Inflammatory macrophage treated with lipopolysaccharide for 4 hours (primary cell): ENCODE results near the gene IGFLR1.
"Not testable (repeated sequence)": the region's sequence is repeated elsewhere in the genome, so short reads cannot be mapped to it uniquely, and the experiment has no call there.

Source experiments
- DNase-seq: peaks from one replicate; pipeline ENCODE4 v3.0.0-alpha.2; 2020

IGFLR1 gene

DNA sequence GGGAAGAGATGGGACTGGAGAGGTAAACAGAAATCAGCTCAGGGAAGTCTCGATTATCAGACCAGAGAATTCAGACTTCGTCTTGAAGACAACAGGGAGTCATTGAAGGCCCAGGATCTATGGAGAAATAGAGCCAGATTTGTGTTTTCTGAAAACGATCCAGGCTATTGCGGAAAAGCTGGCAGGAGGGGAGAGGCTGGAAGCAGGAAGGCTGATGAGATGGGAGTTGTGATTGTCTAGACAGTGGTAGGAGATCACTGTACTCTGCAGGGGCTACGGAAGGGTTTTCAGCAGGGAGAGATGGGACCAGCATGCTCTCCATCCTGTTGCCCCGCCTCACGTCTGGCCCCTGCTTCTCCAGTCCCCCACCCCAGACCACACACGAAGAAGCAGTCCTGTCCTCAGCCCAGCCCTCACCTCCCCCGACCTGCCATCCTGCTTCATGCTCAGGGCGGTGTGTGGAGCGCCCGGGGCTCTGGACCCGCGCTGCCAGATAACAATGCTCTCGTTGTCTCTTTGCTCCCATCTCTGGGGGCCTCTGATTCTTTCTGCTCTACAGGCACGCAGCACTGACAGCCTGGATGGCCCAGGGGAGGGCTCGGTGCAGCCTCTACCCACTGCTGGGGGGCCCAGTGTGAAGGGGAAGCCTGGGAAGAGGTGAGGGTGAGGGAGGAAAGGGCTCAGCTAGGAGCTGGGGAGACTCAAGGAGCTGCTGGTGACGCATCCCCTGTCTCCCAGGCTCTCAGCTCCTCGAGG lies 35.0 kb upstream of the IGFLR1 start:
- no peak for DNase-seq

DNA sequence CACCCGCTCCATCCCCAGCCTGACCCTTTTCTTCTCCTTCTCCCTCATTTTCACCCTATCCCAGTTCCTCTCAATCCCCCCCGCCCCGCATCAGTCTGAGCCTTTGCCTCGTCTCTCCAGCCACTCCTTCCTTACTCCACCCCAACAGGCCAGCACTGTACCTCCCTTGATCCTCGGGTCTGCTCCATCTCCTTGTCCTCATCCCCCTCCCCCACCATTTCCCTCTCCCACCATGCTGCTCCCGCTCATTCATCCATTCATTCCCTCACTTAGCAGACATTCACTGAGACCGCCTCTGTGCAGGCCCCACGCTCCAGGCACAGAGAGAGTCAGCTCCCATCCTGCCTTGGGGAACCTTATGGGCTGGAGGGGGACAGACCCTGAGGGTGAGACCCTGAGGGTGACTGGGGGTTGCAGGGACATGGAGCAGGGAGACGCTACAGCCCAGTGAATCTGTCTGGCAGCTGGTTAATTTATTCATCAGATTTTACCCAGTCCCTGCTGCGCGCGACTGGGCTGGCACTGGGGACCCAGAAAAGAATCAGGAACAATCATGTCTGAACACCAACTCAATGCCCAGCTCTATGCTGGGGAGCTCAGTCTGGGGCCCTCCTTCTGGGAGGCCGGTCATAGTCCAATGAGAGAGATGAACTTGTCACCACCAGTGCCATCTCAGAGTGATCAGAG lies 34.0 kb upstream of the IGFLR1 start:
- DNase-seq = no peak

DNA sequence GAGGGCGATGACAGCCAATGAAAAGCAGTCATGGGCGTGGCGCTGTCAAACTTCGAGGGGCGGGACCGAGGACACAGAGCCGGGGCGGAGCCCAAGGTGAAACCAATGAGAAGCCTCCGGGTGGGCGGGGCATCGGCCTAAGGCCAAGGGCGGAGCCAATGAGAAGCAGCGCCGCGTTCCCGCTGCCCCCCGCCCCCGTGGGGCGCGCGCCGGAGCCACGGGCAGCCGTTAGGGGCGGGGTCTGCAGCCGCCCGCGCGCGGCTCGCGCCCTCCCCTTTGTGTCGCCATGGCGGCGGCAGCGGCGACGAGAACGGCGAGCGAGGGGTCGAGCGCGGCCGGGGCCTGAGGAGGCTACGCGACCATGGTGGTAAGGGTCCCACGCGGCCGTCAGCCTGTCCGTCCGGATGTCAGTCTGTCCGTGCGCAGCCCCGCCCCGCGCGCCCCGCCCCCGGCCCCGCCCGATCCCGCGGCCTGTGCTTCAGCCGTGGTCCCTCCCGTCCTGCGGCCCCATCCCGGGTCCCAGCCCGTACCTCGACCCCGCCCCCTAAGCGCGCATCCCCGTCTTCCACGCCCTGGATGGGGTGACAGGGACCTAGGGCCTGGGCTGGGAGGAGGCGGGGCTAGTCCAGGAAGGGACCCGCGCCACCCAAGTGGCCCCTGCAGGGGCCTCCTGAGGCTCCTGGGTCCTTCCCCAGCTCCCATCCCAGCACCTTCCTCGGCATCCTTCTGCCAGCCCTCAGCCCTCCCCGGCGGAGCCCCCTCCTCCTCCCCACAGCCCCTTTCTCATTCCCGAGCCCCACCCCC lies 33.2 kb upstream of the IGFLR1 start, which contains the start of gene ARHGAP33:
Gene ARHGAP33 (plus strand): TSS at position 267 of the 804 bp plus-strand sequence. CDS start 95 bp downstream, at position 362.
- DNase-seq = peak; percentile 99

DNA sequence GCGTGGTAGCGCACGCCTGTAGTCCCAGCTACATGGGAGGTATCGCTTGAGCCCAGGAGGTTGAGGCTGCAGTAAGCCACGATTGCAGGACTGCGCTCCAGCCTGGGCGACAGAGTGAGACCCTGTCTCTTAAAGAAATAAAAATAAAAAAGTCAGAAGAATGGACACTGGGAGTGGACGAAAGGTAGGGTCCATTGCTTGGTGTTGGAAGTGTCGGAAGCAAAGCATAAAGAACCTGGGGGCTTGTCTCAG lies 32.7 kb upstream of the IGFLR1 start:
- no peak for DNase-seq

DNA sequence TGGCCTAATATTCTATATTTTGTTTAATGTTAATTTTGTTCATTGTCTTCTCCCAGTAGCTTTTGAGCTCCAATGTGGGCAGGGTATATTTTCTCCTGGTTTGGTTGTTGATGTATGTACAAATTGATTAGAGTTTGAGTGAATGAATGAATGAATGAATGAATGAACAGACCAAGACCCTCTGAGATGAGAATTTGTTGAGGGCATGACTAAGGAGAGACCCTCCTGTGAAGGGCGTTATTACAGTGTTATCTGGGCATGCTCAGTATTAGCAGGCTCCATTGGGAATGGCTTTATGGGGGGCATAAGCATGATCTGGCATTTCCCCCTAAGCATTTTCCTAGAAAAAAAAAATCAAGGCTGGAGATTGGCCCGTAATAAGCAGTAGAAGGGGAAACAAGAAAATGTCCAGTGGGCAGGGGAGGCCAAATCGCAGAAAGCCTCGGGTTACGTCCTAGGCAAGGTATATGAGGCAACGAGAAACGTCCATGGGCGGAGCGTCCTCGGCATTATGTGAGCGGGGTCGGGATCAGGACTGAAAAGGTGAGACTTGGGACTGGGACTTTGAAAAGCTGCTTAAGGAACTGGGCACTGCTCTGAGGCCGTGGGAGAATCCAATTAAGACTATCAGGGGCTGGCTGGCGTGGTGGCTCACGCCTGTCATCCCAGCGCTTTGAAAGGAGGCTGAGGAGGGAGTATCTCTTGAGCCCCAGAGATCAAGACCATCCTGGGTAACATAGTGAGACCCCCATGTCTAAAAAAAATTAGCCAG lies 32.2 kb upstream of the IGFLR1 start:
- no peak for DNase-seq

DNA sequence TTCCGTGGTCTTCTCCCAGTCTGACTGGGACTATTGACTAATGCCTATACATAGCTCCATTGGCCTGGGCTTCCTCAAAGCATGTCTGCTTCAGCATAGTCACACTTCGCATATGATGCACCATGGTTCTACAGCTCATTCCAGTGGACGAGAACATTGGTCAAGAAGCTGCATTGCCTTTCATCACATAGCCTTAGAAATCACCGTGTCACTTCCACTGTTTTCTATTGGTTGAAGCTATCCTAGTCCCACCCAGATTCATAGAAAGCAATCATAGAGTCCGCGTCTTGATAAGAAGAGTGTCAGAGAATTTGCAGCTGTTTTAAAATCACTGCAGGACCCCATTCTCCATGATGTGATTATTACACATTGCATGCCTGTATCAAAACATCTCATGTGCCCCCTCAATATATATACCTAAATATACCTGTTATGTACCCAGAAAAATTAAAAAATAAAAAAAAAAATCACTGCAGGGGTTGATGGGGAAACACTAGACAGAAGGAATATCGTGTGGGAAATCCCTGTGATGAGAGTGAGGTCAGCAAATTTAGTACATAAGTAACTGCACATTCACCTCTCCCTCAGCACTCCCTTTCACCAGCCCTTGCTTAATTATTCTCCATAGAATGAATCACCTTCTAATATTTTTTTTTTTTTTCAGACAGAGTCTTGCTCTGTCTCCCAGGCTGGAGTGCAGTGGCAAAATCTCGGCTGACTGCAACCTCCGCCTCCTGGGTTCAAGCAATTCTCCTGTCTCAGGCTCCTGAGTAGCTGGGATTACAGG lies 31.0 kb upstream of the IGFLR1 start:
- peak; percentile 42 for DNase-seq

DNA sequence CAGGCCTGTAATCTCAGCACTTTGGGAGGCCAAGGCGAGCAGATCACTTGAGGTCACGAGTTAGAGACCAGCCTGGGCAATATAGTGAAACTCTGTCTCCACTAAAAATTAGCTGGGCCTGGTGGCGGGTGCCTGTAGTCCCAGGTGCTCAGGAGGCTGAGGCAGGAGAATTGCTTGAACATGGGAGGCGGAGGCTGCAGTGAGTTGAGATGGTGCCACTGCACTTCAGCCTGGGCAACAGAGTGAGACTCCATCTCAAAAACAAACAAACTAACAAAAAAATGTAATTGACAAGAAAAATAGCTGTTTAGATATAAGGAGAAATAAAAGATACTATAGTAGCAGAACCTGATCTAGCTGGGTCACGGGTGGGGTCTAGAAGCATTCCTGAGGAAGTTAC lies 30.1 kb upstream of the IGFLR1 start:
- DNase-seq = not testable (repeated sequence)

DNA sequence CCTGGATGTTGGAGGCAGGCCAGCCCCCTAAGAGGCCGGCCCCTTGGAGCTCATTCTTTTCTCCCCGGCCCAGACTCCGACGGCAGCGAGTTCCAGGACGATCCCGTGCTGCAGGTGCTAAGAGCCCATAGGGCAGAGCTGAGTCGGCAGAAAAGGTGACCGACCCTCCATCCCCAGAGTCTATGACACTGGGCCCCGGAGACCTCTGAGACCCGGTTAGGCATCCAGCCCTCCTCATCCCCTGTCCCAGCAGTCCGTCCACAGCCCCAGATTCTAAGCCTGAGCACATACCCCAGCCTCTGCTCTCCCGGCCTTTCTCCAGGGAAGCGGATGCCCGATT lies 25.8 kb upstream of the IGFLR1 start:
- no peak for DNase-seq

DNA sequence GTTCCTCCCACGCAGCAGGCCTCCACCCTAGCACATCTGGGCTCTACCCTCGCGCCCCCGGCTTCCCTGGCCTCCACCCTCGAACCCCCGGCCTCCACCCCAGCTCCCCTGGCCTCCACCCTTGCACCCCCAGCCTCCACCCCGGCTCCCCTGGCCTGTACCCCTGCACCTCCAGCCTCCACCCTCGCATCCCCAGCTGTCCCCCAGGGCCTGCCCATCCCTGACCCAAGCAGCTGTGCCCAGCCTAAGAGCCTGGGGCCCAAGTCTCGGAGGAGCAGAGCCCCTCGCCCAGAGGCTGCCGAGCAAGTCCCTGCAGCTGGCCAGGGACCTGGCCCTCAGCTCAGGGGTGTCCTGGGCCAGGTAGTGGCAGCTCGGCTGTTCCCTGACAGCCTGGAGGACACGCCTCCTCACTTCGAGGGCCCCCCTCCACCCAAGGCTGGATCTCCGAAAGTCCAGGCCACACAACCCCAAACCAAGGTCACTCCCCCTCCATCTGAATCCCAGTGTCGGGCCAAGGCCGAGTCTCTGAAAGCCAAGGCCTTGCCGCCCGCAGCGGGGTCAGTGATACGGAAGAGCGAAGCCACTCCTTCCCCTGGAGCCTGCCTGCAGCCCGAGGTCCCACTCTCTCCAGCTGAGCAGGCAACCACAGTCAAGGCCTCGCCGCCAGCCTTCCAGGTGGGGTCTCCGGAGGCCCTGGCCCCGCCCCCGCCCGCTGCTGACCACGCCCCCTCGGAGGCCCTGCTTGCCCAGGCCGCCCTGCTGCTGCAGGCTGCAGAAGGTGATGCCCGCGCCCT lies 25.2 kb upstream of the IGFLR1 start:
- no peak for DNase-seq

DNA sequence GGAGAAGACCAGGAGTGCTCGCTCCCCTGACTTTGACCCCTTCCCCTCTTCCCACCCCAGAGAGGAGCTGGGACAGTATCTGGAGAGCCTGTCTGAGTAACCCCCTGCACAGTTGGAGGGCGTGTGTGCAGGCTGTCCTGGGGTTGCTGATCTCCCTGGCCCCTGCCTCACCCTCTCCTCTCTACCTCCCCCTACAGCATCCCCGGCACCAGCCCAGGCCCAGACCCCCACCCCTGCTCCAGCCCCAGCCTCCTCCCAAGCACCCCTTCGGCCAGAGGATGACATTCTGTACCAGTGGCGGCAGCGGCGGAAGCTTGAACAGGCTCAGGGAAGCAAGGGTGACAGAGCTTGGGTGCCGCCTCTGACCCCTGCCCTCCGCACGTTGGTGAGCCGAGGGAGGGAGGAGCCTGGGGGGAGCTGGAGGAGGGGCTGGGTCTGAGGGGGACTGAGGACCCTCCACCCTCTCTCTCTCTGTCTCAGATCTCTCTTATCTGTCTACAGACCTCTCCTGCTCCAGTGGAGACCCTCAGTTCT lies 24.4 kb upstream of the IGFLR1 start:
- DNase-seq = no peak

DNA sequence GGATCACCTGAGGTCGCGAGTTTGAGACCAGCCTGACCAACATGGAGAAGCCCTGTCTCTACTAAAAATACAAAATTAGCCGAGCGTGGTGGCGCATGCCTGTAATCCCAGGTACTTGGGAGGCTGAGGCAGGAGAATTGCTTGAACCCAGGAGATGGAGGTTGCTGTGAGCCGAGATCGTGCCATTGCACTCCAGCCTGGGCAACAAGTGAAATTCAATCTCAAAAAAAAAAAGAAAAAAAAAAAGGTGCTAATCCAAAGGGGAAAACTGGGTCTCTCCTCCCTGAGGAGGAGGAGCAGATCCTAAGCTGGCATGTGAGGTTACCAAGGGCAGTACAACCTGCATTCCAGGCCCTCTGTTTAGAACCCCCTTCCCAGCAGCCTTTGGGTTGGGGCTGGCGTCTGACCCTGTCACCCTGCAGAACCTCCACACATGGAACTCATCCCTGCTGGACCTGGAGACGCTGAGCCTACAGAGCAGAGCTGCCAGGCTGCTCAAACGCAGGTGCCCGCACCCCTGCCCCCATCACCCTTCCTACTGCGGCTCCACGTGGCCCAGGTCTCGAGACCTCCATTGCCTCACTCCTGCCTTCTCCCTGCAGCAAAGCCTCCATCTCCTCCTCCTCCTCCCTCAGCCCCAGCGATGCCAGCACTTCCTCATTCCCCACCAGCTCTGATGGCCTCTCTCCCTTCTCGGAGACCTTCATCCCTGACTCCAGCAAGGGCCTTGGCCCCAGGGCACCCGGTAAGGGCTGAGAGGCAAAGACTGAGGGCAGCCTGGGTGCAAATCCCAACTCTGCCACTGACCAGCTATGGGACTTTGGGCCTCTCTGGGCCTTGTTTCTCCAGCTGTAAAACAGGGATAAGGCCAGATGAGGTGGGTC lies 22.4 kb upstream of the IGFLR1 start:
- no peak for DNase-seq

DNA sequence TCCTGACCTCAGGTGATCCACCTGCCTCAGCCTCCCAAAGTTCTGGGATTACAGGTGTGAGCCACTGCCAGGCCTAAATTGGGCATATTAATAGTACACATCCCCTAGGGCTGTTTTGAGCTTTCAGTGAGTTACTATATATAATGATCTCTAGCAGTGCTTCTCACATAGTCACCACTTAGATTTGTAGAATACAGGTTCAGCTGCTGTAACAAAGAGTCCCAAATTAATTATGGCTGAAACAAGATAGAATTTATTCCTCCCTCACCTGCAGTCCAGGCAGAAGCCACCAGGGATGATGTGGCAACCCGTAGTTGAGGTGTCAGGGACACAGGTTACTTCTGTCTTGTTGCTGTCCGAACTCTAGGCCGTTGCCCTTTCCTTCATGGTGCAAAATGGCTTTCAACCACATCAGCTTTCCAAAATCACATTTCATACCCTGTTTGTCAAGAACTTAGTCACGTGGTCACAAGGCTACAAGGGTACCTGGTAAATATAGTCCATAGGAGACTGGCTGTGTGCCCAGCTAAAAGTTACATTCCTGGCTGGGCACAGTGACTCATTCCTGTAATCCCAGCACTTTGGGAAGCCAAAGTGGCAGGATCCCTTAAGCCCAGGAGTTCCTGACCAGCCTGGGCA lies 18.6 kb upstream of the IGFLR1 start:
- no peak for DNase-seq

DNA sequence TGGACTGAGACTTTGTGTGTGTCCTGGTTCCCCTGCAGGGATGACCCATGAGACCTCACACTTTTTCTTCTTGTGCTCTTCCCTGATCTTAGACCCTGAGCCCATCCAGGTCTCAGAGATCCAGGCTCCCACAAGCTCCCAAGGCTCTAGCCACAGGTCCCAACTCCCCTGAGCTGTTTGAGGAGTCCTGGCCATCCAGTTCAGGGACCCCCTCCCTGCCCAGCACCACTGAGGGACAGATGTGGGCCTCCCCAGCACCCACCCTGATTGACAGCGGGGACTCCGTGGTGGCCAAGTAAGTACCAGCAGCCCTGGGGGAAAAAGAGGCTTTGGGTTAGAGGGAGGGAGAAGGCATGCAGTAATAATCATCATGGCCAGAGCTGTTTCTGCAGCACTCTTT lies 17.4 kb upstream of the IGFLR1 start:
- DNase-seq = no peak

DNA sequence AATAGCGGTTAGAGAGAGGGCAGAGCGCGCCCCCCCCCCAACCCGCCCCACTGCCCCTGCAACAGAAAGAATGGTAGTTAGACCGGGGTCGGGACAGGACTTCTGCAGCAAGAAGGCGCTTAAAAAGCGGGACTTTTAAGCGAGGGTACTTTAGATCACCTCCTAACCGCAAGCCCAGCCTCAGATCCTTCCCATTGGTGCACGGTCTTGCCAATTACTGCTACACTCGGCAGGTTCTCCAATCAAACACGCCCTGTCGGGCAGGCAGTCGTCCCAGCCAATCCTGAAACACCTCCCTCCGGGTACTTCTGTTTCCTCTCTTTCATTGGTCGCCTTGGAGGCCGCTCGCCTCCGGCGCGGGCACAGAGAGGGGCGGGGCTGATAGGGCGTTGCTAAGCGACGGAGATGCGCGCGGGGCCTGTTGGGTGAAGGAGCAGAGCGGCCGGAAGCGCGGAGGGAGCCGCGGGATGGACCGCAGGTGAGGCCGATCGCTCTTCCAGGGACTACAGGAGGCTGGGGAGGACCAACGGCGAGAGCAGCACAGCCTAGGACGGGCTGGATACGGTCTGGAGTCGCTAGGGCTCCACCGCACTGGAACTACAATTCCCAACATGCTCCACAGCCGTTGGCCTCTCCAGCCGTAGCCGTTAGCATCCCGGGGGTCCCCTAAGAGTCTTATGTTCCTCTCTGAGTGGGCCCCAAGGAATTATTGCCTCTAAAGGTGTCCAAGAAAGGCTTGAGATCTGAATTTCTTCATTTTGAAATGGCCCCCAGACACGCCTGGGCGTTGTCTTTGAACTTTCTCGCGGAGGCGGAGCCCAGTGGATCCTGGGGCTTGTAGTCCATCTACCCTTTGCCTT lies 15.7 kb upstream of the IGFLR1 start, which contains the start of gene PROSER3:
Gene PROSER3 (plus strand): TSS at position 428 of the 860 bp plus-strand sequence. CDS start 40 bp downstream, at position 468.
- peak; percentile 99 for DNase-seq

DNA sequence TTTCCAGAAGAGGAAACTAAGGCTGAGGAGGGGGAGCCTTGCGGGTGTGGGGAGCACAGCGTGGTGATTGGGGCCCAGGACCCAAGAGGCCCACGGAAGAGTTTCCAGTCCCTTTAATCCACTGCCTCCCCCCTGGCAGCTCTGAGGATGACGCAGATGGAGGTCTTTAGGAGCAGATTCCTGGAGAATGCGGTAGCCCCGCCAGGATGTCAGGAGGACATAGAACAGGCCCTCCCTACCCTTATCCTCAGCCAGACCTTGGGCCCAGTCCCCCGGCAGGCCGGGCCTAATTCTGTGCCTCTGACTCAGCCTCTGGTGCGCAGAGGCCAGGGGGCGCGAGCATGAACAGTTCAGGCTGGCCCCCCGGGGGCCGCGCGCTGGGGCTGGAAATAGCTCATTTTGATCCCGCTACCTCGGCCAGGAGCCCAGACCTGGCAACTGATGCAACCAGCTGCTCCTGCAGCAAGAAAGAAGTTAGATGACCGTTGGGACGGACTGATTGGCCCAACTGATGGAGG lies 15.0 kb upstream of the IGFLR1 start:
- DNase-seq = no peak

DNA sequence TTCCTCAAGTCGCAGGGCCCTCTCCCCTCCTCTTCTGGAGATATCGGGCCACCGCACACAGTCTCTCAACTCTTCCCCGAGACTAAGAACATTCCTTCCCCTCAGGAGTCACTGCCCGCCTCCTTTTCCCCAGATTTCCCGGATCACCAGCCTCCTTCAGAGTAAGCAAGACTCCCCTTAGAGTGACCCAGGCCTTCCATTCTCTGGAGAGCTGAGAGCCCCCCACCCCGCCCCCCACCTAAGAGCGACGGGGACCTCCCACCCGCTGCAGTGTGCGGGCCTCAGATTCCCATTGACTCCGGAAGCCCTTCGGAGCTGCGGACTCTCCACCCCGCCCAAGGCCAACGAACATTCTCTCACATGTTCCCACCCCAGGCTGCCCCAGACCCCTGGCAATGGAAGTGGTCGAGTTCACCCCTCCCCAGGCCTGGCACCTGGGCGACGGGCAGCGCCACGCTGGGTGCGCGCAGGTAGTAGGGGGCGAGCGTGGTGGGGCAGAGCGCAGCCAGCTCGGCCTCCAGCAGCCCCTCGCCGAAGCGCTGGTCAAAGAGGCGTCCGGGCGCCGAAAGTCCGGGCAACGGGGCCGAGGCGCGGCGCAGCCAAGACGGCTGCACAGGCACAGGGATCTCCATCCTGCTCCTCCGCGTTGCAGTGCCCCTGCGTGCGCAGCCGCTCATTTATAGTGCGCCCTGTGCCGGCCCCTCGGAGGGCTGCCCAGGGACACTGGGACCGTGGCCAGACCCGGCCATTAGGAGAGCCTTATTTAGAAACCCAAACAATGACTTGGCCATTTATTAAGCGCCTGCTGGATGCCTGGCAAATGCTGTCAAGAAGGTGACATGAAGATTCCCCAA lies 14.4 kb upstream of the IGFLR1 start, which contains the start of gene HSPB6:
Gene HSPB6 (minus strand): TSS at position 653 of the 854 bp plus-strand sequence. CDS start 21 bp downstream, at position 632.
- DNase-seq = no peak
